ENCODE data around the gene TMEM132D.

TMEM132D gene

GRCh38 chr12:129790331-129790730 is 113.5 kb downstream of the TMEM132D start:
- Histone ChIP-seq H3K27me3 (ENCODE audit: control insufficient read depth in 2 of 2, insufficient read depth in 2 of 2, low read length in 2 of 2) (no peaks in the 10 kb centered on the region), H3K9me3 (ENCODE audit: control insufficient read depth in 2 of 2, low read length in 2 of 2) (peaks cover 0 to 2% of the 10 kb centered on the region in 2 donors), H3K4me1 (ENCODE audit: control insufficient read depth in 2 of 2, insufficient read depth in 2 of 2, low read length in 2 of 2) (no peaks in the 10 kb centered on the region), H3K9ac (ENCODE audit: low read depth in 1 of 2, low read length in 2 of 2) (no peak overlapping the region), H3K27ac (ENCODE audit: low read depth in 2 of 2, low read length in 2 of 2) (no peak overlapping the region), H3K36me3 (ENCODE audit: control insufficient read depth in 2 of 2, insufficient read depth in 2 of 2, low read length in 2 of 2) (no peaks in the 10 kb centered on the region), H3K4me3 (ENCODE audit: low read length in 2 of 2) (no peak overlapping the region)

GRCh38 chr12:129789921-129790320 is 113.9 kb downstream of the TMEM132D start:
- Histone ChIP-seq H3K9ac (ENCODE audit: low read depth in 1 of 2, low read length in 2 of 2) (no peak overlapping the region), H3K9me3 (ENCODE audit: control insufficient read depth in 2 of 2, low read length in 2 of 2) (peaks cover 0 to 3% of the 10 kb centered on the region in 2 donors), H3K4me1 (ENCODE audit: control insufficient read depth in 2 of 2, insufficient read depth in 2 of 2, low read length in 2 of 2) (no peaks in the 10 kb centered on the region), H3K27ac (ENCODE audit: low read depth in 2 of 2, low read length in 2 of 2) (no peak overlapping the region), H3K27me3 (ENCODE audit: control insufficient read depth in 2 of 2, insufficient read depth in 2 of 2, low read length in 2 of 2) (no peaks in the 10 kb centered on the region), H3K4me3 (ENCODE audit: low read length in 2 of 2) (no peak overlapping the region), H3K36me3 (ENCODE audit: control insufficient read depth in 2 of 2, insufficient read depth in 2 of 2, low read length in 2 of 2) (no peaks in the 10 kb centered on the region)

- Histone ChIP-seq H3K4me1 (ENCODE audit: control insufficient read depth in 2 of 2, insufficient read depth in 2 of 2, low read length in 2 of 2) (no peaks in the 10 kb centered on the region), H3K4me3 (ENCODE audit: low read length in 2 of 2) (no peak overlapping the region), H3K36me3 (ENCODE audit: control insufficient read depth in 2 of 2, insufficient read depth in 2 of 2, low read length in 2 of 2) (no peaks in the 10 kb centered on the region), H3K27ac (ENCODE audit: low read depth in 2 of 2, low read length in 2 of 2) (no peak overlapping the region), H3K27me3 (ENCODE audit: control insufficient read depth in 2 of 2, insufficient read depth in 2 of 2, low read length in 2 of 2) (no peaks in the 10 kb centered on the region), H3K9ac (ENCODE audit: low read depth in 1 of 2, low read length in 2 of 2) (no peak overlapping the region), H3K9me3 (ENCODE audit: control insufficient read depth in 2 of 2, low read length in 2 of 2) (peaks cover 0 to 5% of the 10 kb centered on the region in 2 donors)
Measured at GRCh38 chr12:129788506-129789084, 115.2 kb downstream of the TMEM132D start.

GRCh38 chr12:129779989-129780388 is 123.8 kb downstream of the TMEM132D start:
- Histone ChIP-seq H3K27me3 (ENCODE audit: control insufficient read depth in 2 of 2, insufficient read depth in 2 of 2, low read length in 2 of 2) (no peaks in the 10 kb centered on the region), H3K36me3 (ENCODE audit: control insufficient read depth in 2 of 2, insufficient read depth in 2 of 2, low read length in 2 of 2) (no peaks in the 10 kb centered on the region), H3K4me3 (ENCODE audit: low read length in 2 of 2) (no peak overlapping the region), H3K4me1 (ENCODE audit: control insufficient read depth in 2 of 2, insufficient read depth in 2 of 2, low read length in 2 of 2) (no peaks in the 10 kb centered on the region), H3K27ac (ENCODE audit: low read depth in 2 of 2, low read length in 2 of 2) (no peak overlapping the region), H3K9me3 (ENCODE audit: control insufficient read depth in 2 of 2, low read length in 2 of 2) (peaks cover 0 to 3% of the 10 kb centered on the region in 2 donors), H3K9ac (ENCODE audit: low read depth in 1 of 2, low read length in 2 of 2) (no peak overlapping the region)

- no peaks in the 10 kb centered on the region for H3K36me3 ChIP-seq (ENCODE audit: control insufficient read depth in 2 of 2, insufficient read depth in 2 of 2, low read length in 2 of 2)
- H3K4me1 ChIP-seq (ENCODE audit: control insufficient read depth in 2 of 2, insufficient read depth in 2 of 2, low read length in 2 of 2): no peaks in the 10 kb centered on the region
- H3K27ac ChIP-seq (ENCODE audit: low read depth in 2 of 2, low read length in 2 of 2): no peak overlapping the region
- no peak overlapping the region for H3K4me3 ChIP-seq (ENCODE audit: low read length in 2 of 2)
- H3K9ac ChIP-seq (ENCODE audit: low read depth in 1 of 2, low read length in 2 of 2): no peak overlapping the region
- H3K27me3 ChIP-seq (ENCODE audit: control insufficient read depth in 2 of 2, insufficient read depth in 2 of 2, low read length in 2 of 2): no peaks in the 10 kb centered on the region
- peaks cover 0 to 2% of the 10 kb centered on the region in 2 donors for H3K9me3 ChIP-seq (ENCODE audit: control insufficient read depth in 2 of 2, low read length in 2 of 2)
Measured at GRCh38 chr12:129779033-129779432, 124.8 kb downstream of the TMEM132D start.

- Histone ChIP-seq H3K9ac (ENCODE audit: low read depth in 1 of 2, low read length in 2 of 2) (no peak overlapping the region), H3K4me1 (ENCODE audit: control insufficient read depth in 2 of 2, insufficient read depth in 2 of 2, low read length in 2 of 2) (no peaks in the 10 kb centered on the region), H3K4me3 (ENCODE audit: low read length in 2 of 2) (no peak overlapping the region), H3K9me3 (ENCODE audit: control insufficient read depth in 2 of 2, low read length in 2 of 2) (no peaks in the 10 kb centered on the region), H3K36me3 (ENCODE audit: control insufficient read depth in 2 of 2, insufficient read depth in 2 of 2, low read length in 2 of 2) (no peaks in the 10 kb centered on the region), H3K27me3 (ENCODE audit: control insufficient read depth in 2 of 2, insufficient read depth in 2 of 2, low read length in 2 of 2) (no peaks in the 10 kb centered on the region), H3K27ac (ENCODE audit: low read depth in 2 of 2, low read length in 2 of 2) (no peak overlapping the region)
Measured at GRCh38 chr12:129776977-129777667, 126.7 kb downstream of the TMEM132D start.

GRCh38 chr12:129772501-129773493 is 131.0 kb downstream of the TMEM132D start:
- H3K9me3 ChIP-seq (ENCODE audit: control insufficient read depth in 2 of 2, low read length in 2 of 2): no peaks in the 10 kb centered on the region
- H3K36me3 ChIP-seq (ENCODE audit: control insufficient read depth in 2 of 2, insufficient read depth in 2 of 2, low read length in 2 of 2): no peaks in the 10 kb centered on the region

GRCh38 chr12:129771238-129771637 is 132.6 kb downstream of the TMEM132D start:
- Histone ChIP-seq H3K4me1 (ENCODE audit: control insufficient read depth in 2 of 2, insufficient read depth in 2 of 2, low read length in 2 of 2) (no peaks in the 10 kb centered on the region), H3K36me3 (ENCODE audit: control insufficient read depth in 2 of 2, insufficient read depth in 2 of 2, low read length in 2 of 2) (no peaks in the 10 kb centered on the region), H3K4me3 (ENCODE audit: low read length in 2 of 2) (no peak overlapping the region), H3K27ac (ENCODE audit: low read depth in 2 of 2, low read length in 2 of 2) (no peak overlapping the region), H3K9me3 (ENCODE audit: control insufficient read depth in 2 of 2, low read length in 2 of 2) (no peaks in the 10 kb centered on the region), H3K27me3 (ENCODE audit: control insufficient read depth in 2 of 2, insufficient read depth in 2 of 2, low read length in 2 of 2) (no peaks in the 10 kb centered on the region), H3K9ac (ENCODE audit: low read depth in 1 of 2, low read length in 2 of 2) (no peak overlapping the region)

More at GRCh38 chr12:129772501-129773493, 131.0 kb downstream of the TMEM132D start:
- Histone ChIP-seq H3K27ac (ENCODE audit: low read depth in 2 of 2, low read length in 2 of 2) (no peak overlapping the region), H3K9ac (ENCODE audit: low read depth in 1 of 2, low read length in 2 of 2) (no peak overlapping the region), H3K4me1 (ENCODE audit: control insufficient read depth in 2 of 2, insufficient read depth in 2 of 2, low read length in 2 of 2) (no peaks in the 10 kb centered on the region), H3K4me3 (ENCODE audit: low read length in 2 of 2) (no peak overlapping the region), H3K27me3 (ENCODE audit: control insufficient read depth in 2 of 2, insufficient read depth in 2 of 2, low read length in 2 of 2) (no peaks in the 10 kb centered on the region)

- H3K27me3 ChIP-seq (ENCODE audit: control insufficient read depth in 2 of 2, insufficient read depth in 2 of 2, low read length in 2 of 2): no peaks in the 10 kb centered on the region
- no peak overlapping the region for H3K27ac ChIP-seq (ENCODE audit: low read depth in 2 of 2, low read length in 2 of 2)
- no peak overlapping the region for H3K9ac ChIP-seq (ENCODE audit: low read depth in 1 of 2, low read length in 2 of 2)
- H3K4me3 ChIP-seq (ENCODE audit: low read length in 2 of 2): no peak overlapping the region
- H3K4me1 ChIP-seq (ENCODE audit: control insufficient read depth in 2 of 2, insufficient read depth in 2 of 2, low read length in 2 of 2): no peaks in the 10 kb centered on the region
- H3K9me3 ChIP-seq (ENCODE audit: control insufficient read depth in 2 of 2, low read length in 2 of 2): peaks cover 0 to 3% of the 10 kb centered on the region in 2 donors
- no peaks in the 10 kb centered on the region for H3K36me3 ChIP-seq (ENCODE audit: control insufficient read depth in 2 of 2, insufficient read depth in 2 of 2, low read length in 2 of 2)
Measured at GRCh38 chr12:129765719-129766118, 138.1 kb downstream of the TMEM132D start.

GRCh38 chr12:129762436-129762835 is 141.4 kb downstream of the TMEM132D start:
- Histone ChIP-seq H3K27ac (ENCODE audit: low read depth in 2 of 2, low read length in 2 of 2) (no peak overlapping the region), H3K9ac (ENCODE audit: low read depth in 1 of 2, low read length in 2 of 2) (no peak overlapping the region), H3K9me3 (ENCODE audit: control insufficient read depth in 2 of 2, low read length in 2 of 2) (peaks cover 0 to 3% of the 10 kb centered on the region in 2 donors), H3K27me3 (ENCODE audit: control insufficient read depth in 2 of 2, insufficient read depth in 2 of 2, low read length in 2 of 2) (no peaks in the 10 kb centered on the region), H3K4me1 (ENCODE audit: control insufficient read depth in 2 of 2, insufficient read depth in 2 of 2, low read length in 2 of 2) (no peaks in the 10 kb centered on the region), H3K4me3 (ENCODE audit: low read length in 2 of 2) (no peak overlapping the region), H3K36me3 (ENCODE audit: control insufficient read depth in 2 of 2, insufficient read depth in 2 of 2, low read length in 2 of 2) (no peaks in the 10 kb centered on the region)
